H9 (cell line): ENCODE results near the gene S100A8. TPM values are rescaled to one million over a fixed set of nuclear protein-coding genes. Genes with fewer than 3 reads are reported as not detected.

Experiments
- DNase-seq: peaks from one replicate; pipeline ENCODE4 v3.0.0-alpha.2; 2017
- H2AFZ ChIP-seq: one replicate; pipeline ENCODE4 v1.6.1; 2013; ENCODE audit warnings: mild to moderate bottlenecking, low read length, control low read depth, moderate library complexity
- H2AK5ac ChIP-seq: 2 replicates; pipeline ENCODE4 v1.6.1; 2013; ENCODE audit warnings: low read length, control low read depth, mixed read lengths; ENCODE audit not compliant: insufficient read length
- H2BK120ac ChIP-seq: one replicate; pipeline ENCODE4 v1.6.1; 2013; ENCODE audit warnings: low read depth, mild to moderate bottlenecking, low read length, control low read depth, inconsistent platforms; ENCODE audit not compliant: poor library complexity, severe bottlenecking
- H2BK12ac ChIP-seq: 2 replicates; pipeline ENCODE4 v1.6.1; 2013; ENCODE audit warnings: low read length, control low read depth, mixed read lengths, low read depth; ENCODE audit not compliant: insufficient read length
- H2BK15ac ChIP-seq: 2 replicates; pipeline ENCODE4 v1.6.1; 2013; ENCODE audit warnings: low read depth, low read length, control low read depth
- H2BK20ac ChIP-seq: one replicate; pipeline ENCODE4 v1.6.1; 2013; ENCODE audit warnings: low read depth, mild to moderate bottlenecking, low read length, control low read depth, inconsistent platforms; ENCODE audit not compliant: poor library complexity, severe bottlenecking
- H2BK5ac ChIP-seq: 2 replicates; pipeline ENCODE4 v1.6.1; 2013; ENCODE audit warnings: low read length, control low read depth, mixed read lengths; ENCODE audit not compliant: insufficient read length
- H3K14ac ChIP-seq: 2 replicates; pipeline ENCODE4 v1.6.1; 2013; ENCODE audit warnings: low read length, control low read depth; ENCODE audit not compliant: insufficient read depth
- H3K18ac ChIP-seq: 2 replicates; pipeline ENCODE4 v1.6.1; 2013; ENCODE audit warnings: low read depth, mild to moderate bottlenecking, mixed read lengths, low read length, control low read depth; ENCODE audit not compliant: insufficient read length
- H3K23ac ChIP-seq: 2 replicates; pipeline ENCODE4 v1.6.1; 2013; ENCODE audit warnings: low read length, control low read depth, mixed read lengths, low read depth; ENCODE audit not compliant: insufficient read length
- H3K23me2 ChIP-seq: 2 replicates; pipeline ENCODE4 v1.6.1; 2013; ENCODE audit warnings: low read depth, mild to moderate bottlenecking, mixed read lengths, low read length, control low read depth; ENCODE audit not compliant: insufficient read length, poor library complexity, severe bottlenecking
- H3K27ac ChIP-seq: 2 replicates; pipeline ENCODE4 v1.5.1; 2013; ENCODE audit warnings: low read length, control low read depth, mixed read lengths, low read depth; ENCODE audit not compliant: insufficient read length
- H3K27me3 ChIP-seq: 2 replicates; pipeline ENCODE4 v1.6.1; 2013; ENCODE audit warnings: low read length, control low read depth, inconsistent platforms; ENCODE audit not compliant: insufficient read depth
- H3K4ac ChIP-seq: 2 replicates; pipeline ENCODE4 v1.6.1; 2013; ENCODE audit warnings: low read depth, mild to moderate bottlenecking, control low read depth, inconsistent platforms, low read length, moderate library complexity
- H3K4me1 ChIP-seq: 2 replicates; pipeline ENCODE4 v1.6.1; 2013; ENCODE audit warnings: low read length, control low read depth, inconsistent platforms; ENCODE audit not compliant: insufficient read depth
- H3K4me2 ChIP-seq: 2 replicates; pipeline ENCODE4 v1.6.1; 2013; ENCODE audit warnings: low read length, control low read depth, mixed read lengths; ENCODE audit not compliant: insufficient read length, insufficient read depth
- H3K56ac ChIP-seq: 2 replicates; pipeline ENCODE4 v1.6.1; 2013; ENCODE audit warnings: low read depth, mild to moderate bottlenecking, mixed read lengths, low read length, control low read depth; ENCODE audit not compliant: insufficient read length
- H3K79me1 ChIP-seq: 2 replicates; pipeline ENCODE4 v1.6.1; 2013; ENCODE audit warnings: low read depth, mild to moderate bottlenecking, moderate library complexity, low read length, control low read depth, inconsistent platforms; ENCODE audit not compliant: insufficient read depth, poor library complexity, severe bottlenecking
- H3K79me2 ChIP-seq: 2 replicates; pipeline ENCODE4 v1.6.1; 2013; ENCODE audit warnings: low read length, control low read depth, inconsistent platforms; ENCODE audit not compliant: insufficient read depth
- H3K9ac ChIP-seq: 2 replicates; pipeline ENCODE4 v1.6.1; 2013; ENCODE audit warnings: low read length, control low read depth, mixed read lengths; ENCODE audit not compliant: insufficient read length; ENCODE audit errors: extremely low read depth
- H3K9me3 ChIP-seq: one replicate; pipeline ENCODE4 v1.6.1; 2013; ENCODE audit warnings: low read depth, low read length, inconsistent platforms; ENCODE audit not compliant: control insufficient read depth
- H3T11ph ChIP-seq: one replicate; pipeline ENCODE4 v1.6.1; 2013; ENCODE audit warnings: mild to moderate bottlenecking, low read length, control low read depth, inconsistent platforms
- H4K20me1 ChIP-seq: one replicate; pipeline ENCODE4 v1.6.1; 2013; ENCODE audit not compliant: control insufficient read depth, insufficient read length, insufficient read depth
- H4K5ac ChIP-seq: 2 replicates; pipeline ENCODE4 v1.6.1; 2013; ENCODE audit warnings: low read depth, mild to moderate bottlenecking, mixed read lengths, low read length, control low read depth; ENCODE audit not compliant: insufficient read length
- H4K8ac ChIP-seq: replicated peaks from 2 replicates; pipeline ENCODE4 v1.6.1; 2013; ENCODE audit warnings: low read length, control low read depth, mixed read lengths, low read depth; ENCODE audit not compliant: insufficient read length
- H4K91ac ChIP-seq: 2 replicates; pipeline ENCODE4 v1.6.1; 2013; ENCODE audit warnings: low read depth, mild to moderate bottlenecking, moderate library complexity, mixed read lengths, low read length, control low read depth; ENCODE audit not compliant: insufficient read length
- H3K27ac Mint-ChIP-seq, 3 experiments: 2 replicates in 2 of 3; 3 replicates in 1 of 3; pipeline ENCODE4 v1.8.0; 2020 to 2021; ENCODE audit warnings: mixed read lengths in 3 of 3, mild to moderate bottlenecking in 1 of 3, moderate library complexity in 1 of 3
- H3K27me3 Mint-ChIP-seq: 2 replicates; pipeline ENCODE4 v1.8.0; 2021; ENCODE audit warnings: low read depth, mild to moderate bottlenecking, moderate library complexity, mixed read lengths
- H3K36me3 Mint-ChIP-seq, 3 experiments: 2 replicates in 2 of 3; 3 replicates in 1 of 3; pipeline ENCODE4 v1.8.0; 2020 to 2021; ENCODE audit warnings: low read depth in 3 of 3, mixed read lengths in 3 of 3; ENCODE audit not compliant: insufficient read depth in 1 of 3
- H3K4me1 Mint-ChIP-seq, 2 experiments: 2 replicates each; pipeline ENCODE4 v1.8.0; 2020; ENCODE audit warnings: mixed read lengths in 2 of 2
- H3K4me3 Mint-ChIP-seq, 2 experiments: 2 replicates in 1 of 2; 3 replicates in 1 of 2; pipeline ENCODE4 v1.8.0; 2020 to 2021; ENCODE audit warnings: mild to moderate bottlenecking in 2 of 2, mixed read lengths in 2 of 2, moderate library complexity in 1 of 2
- H3K9me3 Mint-ChIP-seq, 2 experiments: 2 replicates in 1 of 2; 3 replicates in 1 of 2; pipeline ENCODE4 v1.8.0; 2020; ENCODE audit warnings: mild to moderate bottlenecking in 2 of 2, mixed read lengths in 2 of 2, moderate library complexity in 1 of 2
- WGBS: extraction: QIAGEN DNeasy Blood & Tissue Kit; methylation state at CpG from one replicate; pipeline ENCODE4 v1.1.7; 2013; ENCODE audit warnings: missing lambda C conversion rate, low lambda C conversion rate, mixed read lengths; ENCODE audit not compliant: insufficient read length; ENCODE audit errors: extremely low coverage; 5-methylcytosine and 5-hydroxymethylcytosine counted together
- total RNA-seq: library from RNA; stranded (reverse); gene quantifications from 2 replicates; pipeline ENCODE4 v1.2.1, GENCODE V29; 2021
- TF ChIP-seq, protein P1 (sequence below): fragments of 200-600 bp; sonication (generic); conservative IDR thresholded peaks from 3 replicates; pipeline ENCODE4 v1.8.0; 2021; ENCODE audit warnings: antibody characterized with exemption, mild to moderate bottlenecking

S100A8 gene
- total RNA-seq, 1 experiment from 2014 or later, result not detected

DNA sequence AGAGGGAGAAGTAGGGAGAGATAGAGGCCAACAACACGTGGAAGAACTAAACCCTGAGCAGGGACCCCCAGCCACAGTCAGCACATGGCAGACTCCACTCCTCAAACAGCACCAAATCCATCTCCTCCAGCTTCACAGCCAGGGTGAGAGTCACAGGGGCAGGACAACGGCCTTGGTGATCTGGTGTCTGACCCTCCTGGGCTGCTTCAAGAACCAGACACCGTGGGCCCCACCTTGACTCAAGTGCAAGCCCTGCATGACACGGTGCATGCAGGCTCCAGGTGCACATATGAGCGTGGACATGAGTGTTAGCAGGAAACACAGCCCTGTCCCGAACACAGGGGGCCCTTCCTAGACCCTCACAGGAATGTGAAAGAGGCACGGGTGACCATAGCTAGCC is 47.7 kb upstream of the S100A8 start:
- Mint-ChIP-seq H3K36me3 (no peaks in the 10 kb centered on the region), H3K4me3 (no peak overlapping the region), H3K27me3 (peaks cover 8% of the 10 kb centered on the region), H3K4me1 (no peaks in the 10 kb centered on the region), H3K27ac (no peak overlapping the region), H3K9me3 (no peaks in the 10 kb centered on the region; a peak in 1 of 5 replicates)
- no CpG with 5 or more reads among the region's 7 CpGs for WGBS
- Histone ChIP-seq H4K8ac (no peak overlapping the region), H3K79me1 (no peaks in the 10 kb centered on the region), H2BK15ac (no peak overlapping the region), H3K79me2 (no peaks in the 10 kb centered on the region), H3K4me2 (no peak overlapping the region), H2BK120ac (no peak overlapping the region), H2BK5ac (no peak overlapping the region), H2AK5ac (no peak overlapping the region), H4K5ac (no peak overlapping the region), H3K23me2 (no peaks in the 10 kb centered on the region), H3K4me1 (no peaks in the 10 kb centered on the region), H2AFZ (no peak overlapping the region), H2BK12ac (no peak overlapping the region), H3K14ac (no peak overlapping the region), H2BK20ac (no peak overlapping the region), H3T11ph (no peak overlapping the region), H3K9ac (no peak overlapping the region), H4K91ac (no peak overlapping the region), H3K56ac (no peak overlapping the region), H3K27me3 (no peaks in the 10 kb centered on the region), H4K20me1 (no peaks in the 10 kb centered on the region), H3K27ac (no peak overlapping the region), H3K9me3 (no peaks in the 10 kb centered on the region), H3K18ac (no peak overlapping the region), H3K4ac (no peak overlapping the region), H3K23ac (no peak overlapping the region)
- peak; percentile 10 for DNase-seq
- TF ChIP-seq, protein P1, sequence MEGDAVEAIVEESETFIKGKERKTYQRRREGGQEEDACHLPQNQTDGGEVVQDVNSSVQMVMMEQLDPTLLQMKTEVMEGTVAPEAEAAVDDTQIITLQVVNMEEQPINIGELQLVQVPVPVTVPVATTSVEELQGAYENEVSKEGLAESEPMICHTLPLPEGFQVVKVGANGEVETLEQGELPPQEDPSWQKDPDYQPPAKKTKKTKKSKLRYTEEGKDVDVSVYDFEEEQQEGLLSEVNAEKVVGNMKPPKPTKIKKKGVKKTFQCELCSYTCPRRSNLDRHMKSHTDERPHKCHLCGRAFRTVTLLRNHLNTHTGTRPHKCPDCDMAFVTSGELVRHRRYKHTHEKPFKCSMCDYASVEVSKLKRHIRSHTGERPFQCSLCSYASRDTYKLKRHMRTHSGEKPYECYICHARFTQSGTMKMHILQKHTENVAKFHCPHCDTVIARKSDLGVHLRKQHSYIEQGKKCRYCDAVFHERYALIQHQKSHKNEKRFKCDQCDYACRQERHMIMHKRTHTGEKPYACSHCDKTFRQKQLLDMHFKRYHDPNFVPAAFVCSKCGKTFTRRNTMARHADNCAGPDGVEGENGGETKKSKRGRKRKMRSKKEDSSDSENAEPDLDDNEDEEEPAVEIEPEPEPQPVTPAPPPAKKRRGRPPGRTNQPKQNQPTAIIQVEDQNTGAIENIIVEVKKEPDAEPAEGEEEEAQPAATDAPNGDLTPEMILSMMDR, result no peak
